ENCODE measurements around the gene ARMC9.

The ARMC9 gene

DNA sequence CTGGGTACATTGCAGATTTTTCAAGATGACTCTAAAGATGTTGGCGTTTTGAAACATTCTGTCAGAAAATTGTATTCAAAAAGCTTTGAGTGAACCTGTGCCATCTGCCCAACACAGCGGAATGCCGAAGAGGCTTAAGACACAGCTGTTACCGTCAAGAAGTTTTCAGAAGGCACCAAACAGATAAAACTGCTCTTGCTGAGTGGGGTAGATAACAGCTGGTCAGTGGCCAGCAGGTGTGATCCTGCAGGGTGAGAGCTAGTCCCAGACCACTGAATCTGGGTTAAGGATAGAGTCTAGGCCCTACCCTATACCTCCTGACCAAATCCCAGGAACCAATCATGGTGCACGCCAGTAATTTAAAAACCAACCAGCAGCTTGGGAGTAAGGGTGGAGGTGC is 136.6 kb downstream of the ARMC9 start:
- TF ChIP-seq CTCF (IDR thresholded peaks at IDR 0.05; ENCODE audit: low read length, missing control alignments), result no peak
- no peak overlapping the region for H3K4me3 ChIP-seq (replicated peaks; ENCODE audit: low read depth, low read length)
- no peak for DNase-seq (ENCODE audit: low read depth)

GRCh38 chr2:231335591-231335990 is 137.2 kb downstream of the ARMC9 start:
- no peak for DNase-seq (ENCODE audit: low read depth)
- TF ChIP-seq CTCF (IDR thresholded peaks at IDR 0.05; ENCODE audit: low read length, missing control alignments), result no peak
- H3K4me3 ChIP-seq (replicated peaks; ENCODE audit: low read depth, low read length), result no peak overlapping the region

DNA sequence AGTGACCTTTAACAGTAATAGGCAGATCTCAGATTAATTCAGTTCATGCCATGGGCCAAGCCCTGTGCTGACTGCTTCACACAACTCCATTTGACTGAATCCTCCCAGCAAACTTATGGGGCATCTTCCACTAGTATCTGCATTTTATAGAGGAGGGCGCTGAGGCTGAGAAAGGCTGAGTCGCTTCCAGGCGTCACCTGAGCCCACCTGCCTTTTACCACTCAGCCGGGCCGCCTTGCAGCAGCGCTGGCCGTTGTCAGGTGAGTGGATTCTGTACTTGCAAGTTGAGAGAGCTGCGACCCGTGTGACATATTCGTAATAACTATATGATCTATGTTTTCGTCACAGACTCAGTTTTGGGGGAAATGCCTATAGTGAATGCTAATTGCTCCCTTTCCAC is 137.8 kb downstream of the ARMC9 start:
- H3K4me3 ChIP-seq (replicated peaks; ENCODE audit: low read depth, low read length), result no peak overlapping the region
- no peak for DNase-seq (ENCODE audit: low read depth)
- TF ChIP-seq CTCF (IDR thresholded peaks at IDR 0.05; ENCODE audit: low read length, missing control alignments), result no peak

GRCh38 chr2:231336700-231337099 is 138.3 kb downstream of the ARMC9 start:
- TF ChIP-seq CTCF (IDR thresholded peaks at IDR 0.05; ENCODE audit: low read length, missing control alignments), result no peak
- H3K4me3 ChIP-seq (replicated peaks; ENCODE audit: low read depth, low read length), result no peak overlapping the region
- no peak for DNase-seq (ENCODE audit: low read depth)

- no peak for DNase-seq (ENCODE audit: low read depth)
- TF ChIP-seq CTCF (IDR thresholded peaks at IDR 0.05; ENCODE audit: low read length, missing control alignments), result no peak
- H3K4me3 ChIP-seq (replicated peaks; ENCODE audit: low read depth, low read length), result no peak overlapping the region
These were observed 139.7 kb downstream of the ARMC9 start for GRCh38 chr2:231337807-231338759.

GRCh38 chr2:231339316-231339715 is 140.9 kb downstream of the ARMC9 start:
- TF ChIP-seq CTCF (IDR thresholded peaks at IDR 0.05; ENCODE audit: low read length, missing control alignments), result no peak
- H3K4me3 ChIP-seq (replicated peaks; ENCODE audit: low read depth, low read length), result no peak overlapping the region

GRCh38 chr2:231341100-231341499 is 142.7 kb downstream of the ARMC9 start:
- no peak overlapping the region for H3K4me3 ChIP-seq (replicated peaks; ENCODE audit: low read depth, low read length)
- no peak for DNase-seq (ENCODE audit: low read depth)
- TF ChIP-seq CTCF (IDR thresholded peaks at IDR 0.05; ENCODE audit: low read length, missing control alignments), result no peak

More at GRCh38 chr2:231339316-231339715, 140.9 kb downstream of the ARMC9 start:
- peak; percentile 10 for DNase-seq (ENCODE audit: low read depth)

Measured in fibroblast of pulmonary artery (primary cell).